ENCODE results near the gene ZNF683. TPM values are rescaled to one million over a fixed set of nuclear protein-coding genes. Genes with fewer than 3 reads are reported as not detected.

ZNF683 gene
- total and polyA plus RNA-seq, 9 donors = 0.15 to 0.50 (median 0.34) TPM; not detected in 5

GRCh38 chr1:26362331-26362730 lies 10.2 kb downstream of the ZNF683 start:
- H3K4me1 ChIP-seq (ENCODE audit: insufficient read depth) = peaks cover 2% of the 10 kb centered on the region
- no peaks in the 10 kb centered on the region for H3K36me3 ChIP-seq
- H3K4me3 ChIP-seq = no peak overlapping the region
- H3K27ac ChIP-seq = no peak overlapping the region
- TF ChIP-seq EP300 (IDR thresholded peaks at IDR 0.05) = no peak
- no peak for TF ChIP-seq POLR2A (IDR thresholded peaks at IDR 0.05)
- TF ChIP-seq CTCF (IDR thresholded peaks at IDR 0.05) = no peak
- H3K27me3 ChIP-seq = no peaks in the 10 kb centered on the region
- no peaks in the 10 kb centered on the region for H3K9me3 ChIP-seq
- 86 to 90% (median 88%) methylated on average over 3 of the region's 3 CpGs for WGBS, 3 donors
- intact Hi-C loops (cut with DNase I) = no loop called here
- no peak for DNase-seq

- Histone ChIP-seq H3K27me3 (no peaks in the 10 kb centered on the region), H3K4me3 (no peak overlapping the region), H3K27ac (no peak overlapping the region), H3K4me1 (ENCODE audit: insufficient read depth) (peaks cover 2% of the 10 kb centered on the region), H3K36me3 (no peaks in the 10 kb centered on the region), H3K9me3 (no peaks in the 10 kb centered on the region)
- intact Hi-C loops (cut with DNase I) = no loop called here
- no peak for TF ChIP-seq POLR2A (IDR thresholded peaks at IDR 0.05)
- no peak for TF ChIP-seq CTCF (IDR thresholded peaks at IDR 0.05)
- TF ChIP-seq EP300 (IDR thresholded peaks at IDR 0.05) = no peak
- no peak for DNase-seq
- WGBS, 3 donors = 84 to 89% (median 86%) methylated on average over 12 of the region's 12 CpGs
These were observed 10.9 kb downstream of the ZNF683 start for GRCh38 chr1:26361605-26362122.

- Histone ChIP-seq H3K36me3 (no peaks in the 10 kb centered on the region), H3K27ac (no peak overlapping the region), H3K9me3 (no peaks in the 10 kb centered on the region), H3K4me3 (no peak overlapping the region), H3K27me3 (no peaks in the 10 kb centered on the region), H3K4me1 (ENCODE audit: insufficient read depth) (peaks cover 2% of the 10 kb centered on the region)
- no peak for DNase-seq
- intact Hi-C loops (cut with DNase I) = no loop called here
- TF ChIP-seq EP300 (IDR thresholded peaks at IDR 0.05) (no peak), POLR2A (IDR thresholded peaks at IDR 0.05) (no peak), CTCF (IDR thresholded peaks at IDR 0.05) (no peak)
- 43 to 60% (median 45%) methylated on average over 27 of the region's 27 CpGs for WGBS, 3 donors
These were observed 11.5 kb downstream of the ZNF683 start for GRCh38 chr1:26360807-26361604.

GRCh38 chr1:26359981-26360806 lies 12.4 kb downstream of the ZNF683 start:
- no peaks in the 10 kb centered on the region for H3K9me3 ChIP-seq
- H3K36me3 ChIP-seq = no peaks in the 10 kb centered on the region
- intact Hi-C loops (cut with DNase I) = no loop called here
- peaks cover 2% of the 10 kb centered on the region for H3K4me1 ChIP-seq (ENCODE audit: insufficient read depth)
- 1 to 2% (median 2%) methylated on average over 56 to 67 of the region's 67 CpGs for WGBS, 3 donors
- TF ChIP-seq POLR2A (IDR thresholded peaks at IDR 0.05) (no peak), EP300 (IDR thresholded peaks at IDR 0.05) (no peak)
- no peak overlapping the region for H3K4me3 ChIP-seq
- no peak overlapping the region for H3K27ac ChIP-seq
- DNase-seq = no peak
- H3K27me3 ChIP-seq = no peaks in the 10 kb centered on the region
